Placental epithelial cell (primary cell): ENCODE measurements around the gene ATP6AP1. TPM values are rescaled to one million over a fixed set of nuclear protein-coding genes. Genes with fewer than 3 reads are reported as not detected.

Source experiments
- small RNA-seq: library from RNA; depleted of rRNA; stranded (forward); fragments of <200 nt; gene quantifications from one replicate; pipeline ENCODE3, GENCODE V24; 2012
- total RNA-seq: library from RNA; depleted of rRNA; stranded (reverse); fragments of >200 nt; gene quantifications from 2 replicates; pipeline ENCODE4 v1.2.3, GENCODE V29; 2012

The ATP6AP1 gene
- total RNA-seq, result 76.7 and 89.1 TPM in 2 replicates

GRCh38 chrX:154428176-154429171 lies at the start of gene ATP6AP1:
ATP6AP1 (plus strand) TSS chrX:154428677; CDS start chrX:154428693, 16 bp downstream.

GRCh38 chrX:154378799-154379568 lies 49.5 kb upstream of the ATP6AP1 start, which contains the start of gene EMD:
EMD (plus strand) TSS chrX:154379295; CDS start chrX:154379485, 190 bp downstream.

GRCh38 chrX:154397888-154398667 lies 30.4 kb upstream of the ATP6AP1 start, which contains the start of gene RPL10:
RPL10 (plus strand) TSS chrX:154398377; CDS start chrX:154398520, 143 bp downstream.

GRCh38 chrX:154409222-154409871 lies 19.1 kb upstream of the ATP6AP1 start, which contains the start of gene DNASE1L1:
DNASE1L1 (minus strand) TSS chrX:154409254; CDS start chrX:154405568, 3,686 bp downstream.

GRCh38 chrX:154436983-154437752 lies 8.7 kb downstream of the ATP6AP1 start, which contains the start of gene GDI1:
GDI1 (plus strand) TSS chrX:154437154; CDS start chrX:154437255, 101 bp downstream.

GRCh38 chrX:154443992-154444754 lies 15.7 kb downstream of the ATP6AP1 start, which contains the start of gene FAM50A:
FAM50A (plus strand) TSS chrX:154444141; CDS start chrX:154444236, 95 bp downstream.

GRCh38 chrX:154458116-154458953 lies 29.9 kb downstream of the ATP6AP1 start, which contains the start of gene PLXNA3:
PLXNA3 (plus strand) TSS chrX:154458281; CDS start chrX:154460184, 1,903 bp downstream.

GRCh38 chrX:154478728-154479622 lies 50.5 kb downstream of the ATP6AP1 start, which contains the start of gene LAGE3:
LAGE3 (minus strand) TSS chrX:154479281; CDS start chrX:154478915, 366 bp downstream.

Small RNA genes lying within 50 kb of the gene (small RNA-seq; reads per million reads assigned to genes)
- not detected for gene MIR6858
- not detected for gene SNORA70

Other genes starting within 250 kb of the ATP6AP1 start
- not detected in 2 replicates for gene OPN1MW, start 246.1 kb upstream of the ATP6AP1 start, total RNA-seq
- gene OPN1MW2, start 208.9 kb upstream of the ATP6AP1 start, total RNA-seq, result not detected in 2 replicates
- not detected in 2 replicates for gene OPN1MW3, start 171.1 kb upstream of the ATP6AP1 start, total RNA-seq
- gene TEX28, start 133.6 kb upstream of the ATP6AP1 start, total RNA-seq, result not detected in 2 replicates
- gene TKTL1, start 132.9 kb upstream of the ATP6AP1 start, total RNA-seq, result not detected in 2 replicates
- gene FLNA, start 54.0 kb upstream of the ATP6AP1 start, total RNA-seq, result 500 and 1,798 TPM in 2 replicates
- 32.2 and 45.9 TPM in 2 replicates for gene EMD, start 49.4 kb upstream of the ATP6AP1 start, total RNA-seq
- 1,858 and 2,253 TPM in 2 replicates for gene RPL10, start 30.3 kb upstream of the ATP6AP1 start, total RNA-seq
- 65.4 and 86.4 TPM in 2 replicates for gene DNASE1L1, start 19.4 kb upstream of the ATP6AP1 start, total RNA-seq
- gene TAFAZZIN, start 17.1 kb upstream of the ATP6AP1 start, total RNA-seq, result 21.2 and 25.1 TPM in 2 replicates
- gene GDI1, start 8.5 kb downstream of the ATP6AP1 start, total RNA-seq, result 74.9 and 75.0 TPM in 2 replicates
- gene FAM50A, start 15.5 kb downstream of the ATP6AP1 start, total RNA-seq, result 25.5 and 28.8 TPM in 2 replicates
- 21.6 and 23.9 TPM in 2 replicates for gene PLXNA3, start 29.6 kb downstream of the ATP6AP1 start, total RNA-seq
- gene LAGE3, start 50.6 kb downstream of the ATP6AP1 start, total RNA-seq, result 31.4 and 42.2 TPM in 2 replicates
- gene UBL4A, start 57.9 kb downstream of the ATP6AP1 start, total RNA-seq, result 48.7 and 56.2 TPM in 2 replicates
- 56.9 and 65.6 TPM in 2 replicates for gene SLC10A3, start 62.0 kb downstream of the ATP6AP1 start, total RNA-seq
- 25.9 and 31.6 TPM in 2 replicates for gene FAM3A, start 87.6 kb downstream of the ATP6AP1 start, total RNA-seq
- gene G6PD, start 118.2 kb downstream of the ATP6AP1 start, total RNA-seq, result 44.8 and 112 TPM in 2 replicates
- gene IKBKG, start 118.9 kb downstream of the ATP6AP1 start, total RNA-seq, result 12.2 and 16.1 TPM in 2 replicates
- not detected in 2 replicates for gene CTAG1A, start 156.5 kb downstream of the ATP6AP1 start, total RNA-seq
- not detected in 2 replicates for gene CTAG1B, start 190.6 kb downstream of the ATP6AP1 start, total RNA-seq
- gene CTAG2, start 224.9 kb downstream of the ATP6AP1 start, total RNA-seq, result 0.39 TPM in 1 of 2 replicates, not detected in the other